ENCODE measurements around the gene SPATC1L.

- no peak for TF ChIP-seq CTCF (conservative IDR thresholded peaks at IDR 0.05)
- TF ChIP-seq ZFX (IDR thresholded peaks at IDR 0.05), result no peak
These were observed 34.8 kb upstream of the SPATC1L start for GRCh38 chr21:46218906-46219590.

Measured in C4-2B (cell line).